BJ (cell line): ENCODE data around the gene TPRKB. TPM values are rescaled to one million over a fixed set of nuclear protein-coding genes. Genes with fewer than 3 reads are reported as not detected.
"Not testable (repeated sequence)": the region's sequence is repeated elsewhere in the genome, so short reads cannot be mapped to it uniquely, and the experiment has no call there.

Source experiments
- CTCF ChIA-PET: fragments of 350-600 bp; formaldehyde crosslinking; extraction: SDS; loops from one replicate; lab custom pipeline; 2021; ENCODE audit warnings: antibody characterized with exemption, inconsistent platforms; lab: Yijun Ruan, JAX
- POLR2A ChIA-PET: fragments of 300-600 bp; sonication (Branson Sonifier 250); formaldehyde crosslinking; extraction: SDS; loops from one replicate; lab custom pipeline; 2021; ENCODE audit warnings: antibody characterized with exemption; lab: Charles Lee
- DNase-seq: peaks from one replicate; pipeline ENCODE4 v3.0.0-alpha.2; 2011; ENCODE audit warnings: low read depth
- H3K27me3 ChIP-seq: 2 replicates; pipeline ENCODE4 v1.6.0; 2011; ENCODE audit warnings: low read length; ENCODE audit not compliant: control insufficient read depth, insufficient read depth
- H3K36me3 ChIP-seq: 2 replicates; pipeline ENCODE4 v1.5.1; 2011; ENCODE audit warnings: low read length; ENCODE audit not compliant: control insufficient read depth, insufficient read depth
- H3K4me3 ChIP-seq: 2 replicates; pipeline ENCODE4 v1.5.1; 2011; ENCODE audit warnings: low read depth, mild to moderate bottlenecking, control low read depth, low read length
- CTCF ChIP-seq: IDR thresholded peaks from 2 replicates; pipeline ENCODE4 v1.5.1; 2011; ENCODE audit warnings: low read depth, mild to moderate bottlenecking, control low read depth, inconsistent platforms, low read length, moderate library complexity; ENCODE audit not compliant: insufficient read depth
- polyA plus RNA-seq: library from polyadenylated mRNA; depleted of rRNA; stranded (reverse); fragments of >200 nt; gene quantifications from 2 replicates; pipeline ENCODE4 v1.2.3, GENCODE V29; 2011

The TPRKB gene
- polyA plus RNA-seq, 1 experiment: 16.0 TPM

- Histone ChIP-seq H3K36me3 (peaks cover 8% of the 10 kb centered on the region), H3K4me3 (no peak overlapping the region), H3K27me3 (no peaks in the 10 kb centered on the region)
- DNase-seq: no peak
- TF ChIP-seq CTCF: no peak
- POLR2A ChIA-PET: no interaction called here
- CTCF ChIA-PET: no interaction called here
These were observed 29.2 kb upstream of the TPRKB start for GRCh38 chr2:73766349-73766748.

- H3K36me3 ChIP-seq: peaks cover 10% of the 10 kb centered on the region
- no peak overlapping the region for H3K4me3 ChIP-seq
- no peak for DNase-seq
- H3K27me3 ChIP-seq: no peaks in the 10 kb centered on the region
- ChIA-PET POLR2A (no interaction called here), CTCF (no interaction called here)
- TF ChIP-seq CTCF: no peak
These were observed 27.8 kb upstream of the TPRKB start for GRCh38 chr2:73764945-73765344.

GRCh38 chr2:73762571-73762970, 25.4 kb upstream of the TPRKB start:
- H3K4me3 ChIP-seq: no peak overlapping the region
- H3K36me3 ChIP-seq: peaks cover 16% of the 10 kb centered on the region
- no peak for DNase-seq
- TF ChIP-seq CTCF: no peak
- CTCF ChIA-PET: no interaction called here
- POLR2A ChIA-PET: no interaction called here
- H3K27me3 ChIP-seq: no peaks in the 10 kb centered on the region

- CTCF ChIA-PET: interaction anchor here (0.6 kb wide), 1 partner anchor 11 kb away, joined by 3 read pairs; no protein-coding TSS in a partner anchor
- TF ChIP-seq CTCF: no peak
- Histone ChIP-seq H3K4me3 (no peak overlapping the region), H3K36me3 (peaks cover 15% of the 10 kb centered on the region), H3K27me3 (no peaks in the 10 kb centered on the region)
- POLR2A ChIA-PET: no interaction called here
- DNase-seq: no peak
These were observed 22.8 kb upstream of the TPRKB start for GRCh38 chr2:73759904-73760303.

GRCh38 chr2:73759285-73759764, 22.2 kb upstream of the TPRKB start:
- Histone ChIP-seq H3K4me3 (no peak overlapping the region), H3K36me3 (peaks cover 15% of the 10 kb centered on the region), H3K27me3 (no peaks in the 10 kb centered on the region)
- no peak for TF ChIP-seq CTCF
- ChIA-PET POLR2A (no interaction called here), CTCF (interaction anchor here (0.6 kb wide), 1 partner anchor 10 kb away, joined by 3 read pairs; no protein-coding TSS in a partner anchor)
- no peak for DNase-seq

- CTCF ChIA-PET, H3K4me3 ChIP-seq, POLR2A ChIA-PET, DNase-seq, H3K27me3 ChIP-seq: not testable (repeated sequence)
- H3K36me3 ChIP-seq: peaks cover 14% of the 10 kb centered on the region
These were observed 17.2 kb upstream of the TPRKB start for GRCh38 chr2:73754332-73754731.
